Duodenal mucosa (tissue), 2 donors: ENCODE results near the gene SLC38A2.
"Not testable (repeated sequence)": the region's sequence is repeated elsewhere in the genome, so short reads cannot be mapped to it uniquely, and the experiment has no call there.

ENCODE experiments used
- H3K27ac ChIP-seq: one replicate; pipeline ENCODE4 v1.7.0; 2013; ENCODE audit warnings: low read depth, low read length
- H3K27me3 ChIP-seq, 2 donors: one replicate each; pipeline ENCODE4 v1.7.0; 2013; ENCODE audit warnings: low read length in 2 of 2, control low read depth in 1 of 2; ENCODE audit not compliant: insufficient read depth in 2 of 2, control insufficient read depth in 1 of 2
- H3K36me3 ChIP-seq, 2 donors: one replicate each; pipeline ENCODE4 v1.7.0; 2013; ENCODE audit warnings: low read length in 2 of 2, control low read depth in 1 of 2; ENCODE audit not compliant: insufficient read depth in 2 of 2, control insufficient read depth in 1 of 2
- H3K4me1 ChIP-seq, 2 donors: one replicate each; pipeline ENCODE4 v1.7.0; 2013; ENCODE audit warnings: low read length in 2 of 2, control low read depth in 1 of 2; ENCODE audit not compliant: insufficient read depth in 2 of 2, control insufficient read depth in 1 of 2
- H3K4me3 ChIP-seq, 2 donors: one replicate each; pipeline ENCODE4 v1.7.0; 2013; ENCODE audit warnings: low read length in 2 of 2, low read depth in 1 of 2
- H3K9ac ChIP-seq, 2 donors: one replicate each; pipeline ENCODE4 v1.7.0; 2013; ENCODE audit warnings: low read length in 2 of 2, low read depth in 1 of 2
- H3K9me3 ChIP-seq, 2 donors: one replicate each; pipeline ENCODE4 v1.7.0; 2013; ENCODE audit warnings: low read length in 2 of 2, control low read depth in 1 of 2; ENCODE audit not compliant: control insufficient read depth in 1 of 2

SLC38A2 gene

DNA sequence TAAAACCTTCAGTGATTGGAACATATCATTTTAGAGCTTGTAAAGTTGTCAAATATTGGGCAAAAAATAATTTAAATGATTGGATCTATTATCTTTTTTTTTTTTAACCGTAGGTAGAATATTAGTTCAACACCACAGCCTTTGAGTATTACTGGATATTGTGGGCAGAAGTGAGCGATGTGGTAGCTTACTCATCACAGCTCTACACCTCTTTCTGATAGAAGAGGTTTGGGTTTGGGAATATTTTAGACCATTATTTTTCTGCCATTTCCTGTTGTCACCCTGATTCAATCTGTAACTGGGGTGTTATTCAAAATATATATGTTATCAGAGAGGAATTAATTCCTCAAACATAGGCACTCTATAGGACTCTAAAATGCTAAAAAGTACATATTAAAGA lies 34.8 kb upstream of the SLC38A2 start:
- Histone ChIP-seq H3K36me3 (no peaks in the 10 kb centered on the region), H3K27ac (no peak overlapping the region), H3K4me1 (peaks cover 3 to 7% of the 10 kb centered on the region in 2 donors), H3K27me3 (no peaks in the 10 kb centered on the region), H3K4me3 (no peak overlapping the region), H3K9me3 (no peaks in the 10 kb centered on the region), H3K9ac (no peak overlapping the region)

DNA sequence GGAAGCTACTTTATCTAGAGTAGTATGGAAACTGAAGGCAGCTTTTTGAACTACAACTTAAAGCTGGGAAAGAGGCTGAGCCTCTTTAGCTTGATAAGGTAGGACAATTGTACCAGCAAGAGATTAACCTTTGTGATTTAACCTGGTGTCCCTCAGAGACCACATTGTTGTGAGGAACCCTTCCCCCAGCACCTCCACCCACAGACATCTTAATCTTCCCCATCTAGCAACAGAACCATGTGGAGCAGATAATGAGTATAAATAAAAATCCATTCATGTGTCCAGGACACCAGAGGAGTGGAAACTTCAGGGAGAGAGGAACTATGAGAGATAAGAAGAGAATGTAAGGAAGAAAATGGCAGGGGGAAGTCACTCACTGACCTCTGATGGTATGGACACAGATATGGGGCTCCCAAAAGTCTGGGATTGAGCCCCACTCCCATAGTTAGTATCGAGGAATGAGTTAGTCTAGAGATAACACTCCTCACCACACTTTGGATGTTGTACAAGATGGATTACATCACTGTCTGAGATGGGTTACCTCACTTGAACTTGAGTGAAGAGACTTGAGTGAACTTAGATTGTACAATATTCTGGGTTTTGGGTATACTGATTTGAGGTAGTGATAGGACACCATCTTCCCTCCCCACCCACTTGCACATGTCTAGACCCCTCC lies 33.9 kb upstream of the SLC38A2 start:
- Histone ChIP-seq H3K9me3 (no peaks in the 10 kb centered on the region), H3K4me3 (no peak overlapping the region), H3K9ac (no peak overlapping the region), H3K27me3 (no peaks in the 10 kb centered on the region), H3K27ac (no peak overlapping the region), H3K36me3 (no peaks in the 10 kb centered on the region), H3K4me1 (peaks cover 3 to 7% of the 10 kb centered on the region in 2 donors)

DNA sequence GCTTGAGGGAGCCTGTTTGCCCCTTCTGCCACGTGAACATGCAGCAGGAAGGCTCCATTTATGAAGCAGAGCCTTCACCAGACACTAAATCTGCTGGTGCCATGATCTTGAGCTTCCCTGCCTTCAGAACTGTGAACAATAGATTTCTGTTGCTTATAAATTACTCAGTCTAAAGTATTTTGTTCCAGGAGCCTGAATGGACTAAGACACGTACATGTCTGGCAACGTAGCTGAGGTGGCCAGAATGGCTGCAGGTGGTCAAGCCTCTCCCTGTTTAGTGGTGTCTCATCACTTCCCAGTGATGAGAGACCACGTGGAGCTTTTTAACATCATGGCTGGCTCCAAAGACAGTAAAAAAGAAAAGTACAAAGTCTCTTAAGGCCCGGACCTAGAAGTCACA lies 32.2 kb upstream of the SLC38A2 start:
- Histone ChIP-seq H3K27ac (no peak overlapping the region), H3K4me1 (peaks cover 3 to 7% of the 10 kb centered on the region in 2 donors)

DNA sequence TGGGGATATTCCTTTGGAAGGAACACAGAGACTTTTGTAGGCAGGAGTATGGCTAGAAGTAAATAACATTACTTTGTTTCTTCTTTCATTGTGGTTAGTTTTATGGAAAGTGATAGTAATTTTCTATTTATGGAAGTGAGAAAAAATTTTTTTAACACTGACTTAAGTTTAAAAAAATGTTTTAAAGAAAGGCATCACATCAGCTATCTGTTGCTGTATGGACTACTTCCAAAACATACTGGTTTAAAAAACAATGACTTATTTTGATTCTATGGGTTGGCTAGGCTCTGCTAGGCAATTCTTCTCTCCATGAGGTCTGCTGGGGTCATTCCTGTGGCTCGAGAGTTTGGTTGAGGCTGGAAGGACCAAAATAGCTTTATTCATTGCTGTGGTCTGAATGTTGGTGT lies 31.7 kb upstream of the SLC38A2 start:
- H3K4me1 ChIP-seq = peaks cover 3 to 7% of the 10 kb centered on the region in 2 donors
- no peaks in the 10 kb centered on the region for H3K9me3 ChIP-seq
- no peak overlapping the region for H3K9ac ChIP-seq
- H3K36me3 ChIP-seq = no peaks in the 10 kb centered on the region
- no peak overlapping the region for H3K4me3 ChIP-seq
- H3K27me3 ChIP-seq = no peaks in the 10 kb centered on the region
- H3K27ac ChIP-seq = no peak overlapping the region

More for the DNA sequence above, 32.2 kb upstream of the SLC38A2 start:
- H3K9me3 ChIP-seq = no peaks in the 10 kb centered on the region
- H3K9ac ChIP-seq = no peak overlapping the region
- no peaks in the 10 kb centered on the region for H3K36me3 ChIP-seq
- no peaks in the 10 kb centered on the region for H3K27me3 ChIP-seq
- no peak overlapping the region for H3K4me3 ChIP-seq

DNA sequence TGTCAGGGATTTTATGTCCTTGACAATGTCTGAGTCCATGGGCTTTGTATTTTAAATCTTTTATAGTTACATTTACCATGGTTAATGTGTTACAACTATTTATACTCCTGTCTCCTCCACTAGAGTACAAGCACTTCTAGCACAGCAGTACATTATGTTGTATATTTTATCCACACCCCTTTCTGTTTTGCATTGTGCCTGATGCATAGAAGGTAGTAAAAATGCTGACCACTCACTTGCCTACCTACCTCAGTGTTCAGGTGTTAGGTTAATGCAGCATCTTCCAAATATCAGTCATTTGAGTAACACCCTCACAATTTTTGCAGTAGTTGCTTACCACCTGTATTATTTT lies 31.1 kb upstream of the SLC38A2 start:
- Histone ChIP-seq H3K36me3 (no peaks in the 10 kb centered on the region), H3K4me1 (peaks cover 3 to 7% of the 10 kb centered on the region in 2 donors), H3K9me3 (no peaks in the 10 kb centered on the region), H3K9ac (no peak overlapping the region), H3K27ac (no peak overlapping the region), H3K27me3 (no peaks in the 10 kb centered on the region), H3K4me3 (no peak overlapping the region)

DNA sequence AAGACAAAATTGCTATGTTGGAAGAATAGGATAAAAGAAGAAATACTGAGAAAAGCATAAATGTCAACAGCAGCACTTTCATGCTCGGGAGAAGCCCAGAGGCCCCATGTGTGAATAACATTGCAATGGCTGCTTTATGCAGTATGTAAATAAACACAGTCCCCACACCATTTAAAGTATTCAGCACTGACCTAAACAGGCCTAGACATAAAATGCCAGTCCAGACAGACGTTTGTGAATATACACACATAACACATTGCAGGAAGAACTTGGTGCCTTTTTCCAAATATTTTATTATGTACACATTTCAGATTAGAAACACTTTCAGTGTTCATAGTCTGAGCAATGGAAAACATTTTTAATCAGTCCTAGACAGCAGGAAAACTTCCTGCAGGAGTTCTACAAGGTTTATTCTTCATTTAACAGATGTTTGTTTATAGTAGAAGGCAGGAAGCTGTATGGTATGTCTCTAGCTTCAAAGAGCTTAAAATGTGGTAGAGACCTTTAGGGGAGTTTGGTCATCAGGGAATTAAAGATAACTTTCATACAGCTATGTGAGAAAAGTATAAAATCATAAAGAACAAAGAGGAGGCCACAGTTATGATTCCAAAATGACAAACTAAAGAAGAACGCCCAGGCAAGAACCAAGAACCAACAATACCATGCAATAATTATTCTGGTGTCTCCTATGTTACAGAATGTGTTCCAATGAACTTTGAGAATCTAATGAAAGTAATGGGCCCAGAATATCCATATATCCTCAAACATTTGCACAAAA lies 30.6 kb upstream of the SLC38A2 start:
- Histone ChIP-seq H3K27ac (no peak overlapping the region), H3K4me1 (peaks cover 3 to 7% of the 10 kb centered on the region in 2 donors), H3K4me3 (no peak overlapping the region), H3K9ac (no peak overlapping the region), H3K27me3 (no peaks in the 10 kb centered on the region), H3K9me3 (no peaks in the 10 kb centered on the region), H3K36me3 (no peaks in the 10 kb centered on the region)

DNA sequence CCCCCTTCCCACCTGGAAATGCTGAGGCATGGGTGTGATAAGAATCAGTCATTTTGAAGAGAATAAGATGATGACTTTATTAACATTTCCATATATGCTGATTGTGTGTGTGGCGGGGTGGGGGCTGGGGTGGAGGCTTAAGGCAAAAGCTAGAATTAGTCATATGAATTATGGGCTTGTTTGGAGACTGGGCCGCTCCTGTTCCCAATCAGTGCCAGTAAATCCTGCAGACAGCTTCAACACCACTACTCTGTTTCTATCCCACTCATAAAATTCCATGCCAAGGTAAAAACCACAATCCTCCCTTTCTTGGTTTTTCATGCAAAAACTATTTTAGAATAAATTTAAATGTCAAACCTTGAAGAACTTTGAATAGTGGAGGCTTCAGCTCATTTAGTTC lies 29.9 kb upstream of the SLC38A2 start:
- H3K36me3 ChIP-seq = no peaks in the 10 kb centered on the region
- H3K4me3 ChIP-seq = no peak overlapping the region
- no peak overlapping the region for H3K9ac ChIP-seq
- H3K4me1 ChIP-seq = peaks cover 3 to 7% of the 10 kb centered on the region in 2 donors
- H3K27ac ChIP-seq = no peak overlapping the region
- H3K27me3 ChIP-seq = no peaks in the 10 kb centered on the region
- H3K9me3 ChIP-seq = no peaks in the 10 kb centered on the region

DNA sequence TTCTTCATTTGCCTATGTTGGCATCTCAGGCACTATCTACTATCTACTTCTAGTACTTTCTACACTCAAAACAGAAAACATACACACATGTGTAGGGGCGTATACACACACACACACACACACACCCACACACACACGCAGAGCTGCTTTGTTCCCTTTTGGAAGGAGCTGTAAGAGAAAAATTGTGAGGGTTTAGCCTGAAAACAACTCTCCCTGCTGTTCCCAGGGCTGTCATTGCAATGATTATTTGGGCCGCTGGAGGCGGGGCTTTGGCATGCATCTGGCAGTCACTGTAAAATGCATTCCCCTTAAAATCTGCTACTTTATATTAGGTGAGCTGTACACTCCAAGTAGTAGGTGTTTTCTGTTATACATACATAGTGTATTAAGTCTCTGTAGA lies 29.1 kb upstream of the SLC38A2 start:
- no peaks in the 10 kb centered on the region for H3K27me3 ChIP-seq
- no peaks in the 10 kb centered on the region for H3K36me3 ChIP-seq
- H3K4me1 ChIP-seq = peaks cover 3 to 7% of the 10 kb centered on the region in 2 donors
- no peak overlapping the region for H3K27ac ChIP-seq
- H3K4me3 ChIP-seq = no peak overlapping the region
- H3K9me3 ChIP-seq = no peaks in the 10 kb centered on the region
- H3K9ac ChIP-seq = no peak overlapping the region

DNA sequence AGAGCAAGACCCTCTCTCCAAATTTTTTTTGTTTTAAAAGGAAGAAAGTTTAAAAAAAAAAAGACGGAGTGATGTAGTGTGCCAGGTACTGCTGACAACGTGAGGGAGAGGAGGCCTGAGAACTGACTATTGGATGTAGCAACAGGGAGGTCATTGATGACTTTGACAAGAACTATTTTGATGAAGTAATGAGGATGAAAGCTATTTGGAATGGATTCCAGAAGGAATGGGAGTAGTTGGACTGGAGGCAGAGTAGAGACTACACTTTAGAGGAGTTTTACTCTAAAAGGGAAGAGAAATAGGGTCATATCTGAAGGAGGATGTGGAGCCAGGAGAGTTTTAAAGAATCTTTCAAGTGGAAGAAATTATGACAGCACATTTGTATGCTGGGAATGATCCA lies 27.8 kb upstream of the SLC38A2 start:
- H3K27ac ChIP-seq = no peak overlapping the region

DNA sequence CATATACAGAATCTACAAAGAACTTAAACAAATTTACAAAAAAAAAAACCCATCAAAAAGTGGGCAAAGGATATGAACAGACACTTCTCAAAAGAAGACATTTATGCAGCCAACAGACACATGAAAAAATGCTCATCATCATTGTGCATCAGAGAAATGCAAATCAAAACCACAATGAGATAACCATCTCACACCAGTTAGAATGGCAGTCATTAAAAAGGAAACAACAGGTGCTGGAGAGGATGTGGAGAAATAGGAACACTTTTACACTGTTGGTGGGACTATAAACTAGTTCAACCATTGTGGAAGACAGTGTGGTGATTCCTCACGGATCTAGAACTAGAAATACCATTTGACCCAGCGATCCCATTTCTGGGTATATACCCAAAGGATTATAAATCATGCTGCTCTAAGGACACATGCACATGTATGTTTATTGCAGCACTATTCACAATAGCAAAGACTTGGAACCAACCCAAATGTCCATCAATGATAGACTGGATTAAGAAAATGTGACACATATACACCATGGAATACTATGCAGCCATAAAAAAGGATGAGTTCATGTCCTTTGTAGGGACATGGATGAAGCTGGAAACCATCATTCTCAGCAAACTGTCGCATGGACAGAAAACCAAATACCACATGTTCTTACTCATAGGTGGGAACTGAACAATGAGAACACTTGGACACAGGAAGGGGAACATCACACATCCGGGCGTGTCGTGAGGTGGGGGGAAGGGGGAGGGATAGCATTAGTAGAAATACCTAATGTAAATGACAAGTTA lies 27.1 kb upstream of the SLC38A2 start:
- not testable (repeated sequence) for H3K9ac ChIP-seq, H3K27me3 ChIP-seq, H3K4me1 ChIP-seq, H3K4me3 ChIP-seq, H3K36me3 ChIP-seq, H3K27ac ChIP-seq, H3K9me3 ChIP-seq

More for the DNA sequence above, 27.8 kb upstream of the SLC38A2 start:
- Histone ChIP-seq H3K9ac (no peak overlapping the region), H3K27me3 (no peaks in the 10 kb centered on the region), H3K4me1 (peaks cover 3 to 7% of the 10 kb centered on the region in 2 donors), H3K9me3 (no peaks in the 10 kb centered on the region), H3K4me3 (no peak overlapping the region), H3K36me3 (no peaks in the 10 kb centered on the region)
